BE2C (cell line): Measurements from ENCODE around the gene CTBP1.
A peak's percentile ranks its signal among the peaks of the same experiment; 100 is the strongest.

Experiments used
- DNase-seq: peaks from one replicate; pipeline ENCODE4 v3.0.0-alpha.2; 2020
- H3K27me3 ChIP-seq: fragments of 250-450 bp; sonication (Bioruptor Pico); 2 replicates; pipeline ENCODE4 v1.5.1; 2020; ENCODE audit warnings: mild to moderate bottlenecking
- H3K36me3 ChIP-seq: fragments of 250-450 bp; sonication (Bioruptor Pico); 2 replicates; pipeline ENCODE4 v1.5.1; 2020; ENCODE audit warnings: mild to moderate bottlenecking
- H3K4me1 ChIP-seq: fragments of 250-450 bp; sonication (Bioruptor Pico); 2 replicates; pipeline ENCODE4 v1.5.1; 2020
- H3K4me3 ChIP-seq: 2 replicates; pipeline ENCODE4 v1.5.1; 2011; ENCODE audit warnings: low read depth, low read length
- H3K9me3 ChIP-seq: fragments of 250-450 bp; sonication (Bioruptor Pico); 2 replicates; pipeline ENCODE4 v1.5.1; 2020
- TF ChIP-seq, protein P1 (sequence below): IDR thresholded peaks from 2 replicates; pipeline ENCODE4 v1.5.1; 2012; ENCODE audit warnings: mild to moderate bottlenecking, low read depth, low read length

CTBP1 gene

DNA sequence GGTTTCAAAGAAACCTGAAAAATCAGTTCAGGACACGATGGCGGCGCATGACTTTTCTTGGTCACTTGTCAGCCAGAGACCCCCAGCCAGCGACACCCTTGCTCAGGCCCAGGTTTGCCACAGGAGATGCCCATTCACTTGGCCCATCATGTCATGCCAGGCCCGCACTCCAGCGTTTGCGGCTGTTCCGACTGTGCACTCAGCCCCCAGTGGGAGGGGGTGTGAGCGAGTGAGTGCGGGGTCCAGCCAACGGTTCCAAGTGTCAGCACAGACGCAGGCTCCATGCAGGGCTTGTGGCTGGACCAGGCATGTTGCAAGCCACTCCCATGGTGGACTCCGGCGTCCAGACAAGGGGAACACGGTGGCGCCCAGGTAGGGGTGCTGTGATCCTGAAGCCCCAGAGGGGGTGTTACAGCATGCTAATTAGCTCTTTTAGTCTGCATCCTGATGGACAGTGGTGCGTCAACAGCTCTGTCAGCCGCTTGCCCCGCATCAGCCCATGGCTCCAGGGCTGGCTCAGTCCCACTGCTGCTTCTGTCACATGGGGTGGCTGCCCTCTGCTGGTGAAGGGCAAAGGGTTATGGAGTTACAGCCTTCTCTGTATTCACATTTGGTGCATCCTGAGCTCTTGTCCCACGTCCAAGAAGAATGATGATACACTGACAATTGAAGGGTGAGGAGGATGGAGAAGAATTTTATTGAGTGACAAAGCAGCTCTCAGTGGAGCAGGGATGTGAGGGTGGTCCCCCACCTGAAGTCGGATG lies 37.0 kb upstream of the CTBP1 start:
- Histone ChIP-seq H3K4me1 (no peaks in the 10 kb centered on the region), H3K4me3 (no peak overlapping the region), H3K36me3 (no peaks in the 10 kb centered on the region), H3K27me3 (no peaks in the 10 kb centered on the region), H3K9me3 (no peaks in the 10 kb centered on the region)
- TF ChIP-seq, protein P1, sequence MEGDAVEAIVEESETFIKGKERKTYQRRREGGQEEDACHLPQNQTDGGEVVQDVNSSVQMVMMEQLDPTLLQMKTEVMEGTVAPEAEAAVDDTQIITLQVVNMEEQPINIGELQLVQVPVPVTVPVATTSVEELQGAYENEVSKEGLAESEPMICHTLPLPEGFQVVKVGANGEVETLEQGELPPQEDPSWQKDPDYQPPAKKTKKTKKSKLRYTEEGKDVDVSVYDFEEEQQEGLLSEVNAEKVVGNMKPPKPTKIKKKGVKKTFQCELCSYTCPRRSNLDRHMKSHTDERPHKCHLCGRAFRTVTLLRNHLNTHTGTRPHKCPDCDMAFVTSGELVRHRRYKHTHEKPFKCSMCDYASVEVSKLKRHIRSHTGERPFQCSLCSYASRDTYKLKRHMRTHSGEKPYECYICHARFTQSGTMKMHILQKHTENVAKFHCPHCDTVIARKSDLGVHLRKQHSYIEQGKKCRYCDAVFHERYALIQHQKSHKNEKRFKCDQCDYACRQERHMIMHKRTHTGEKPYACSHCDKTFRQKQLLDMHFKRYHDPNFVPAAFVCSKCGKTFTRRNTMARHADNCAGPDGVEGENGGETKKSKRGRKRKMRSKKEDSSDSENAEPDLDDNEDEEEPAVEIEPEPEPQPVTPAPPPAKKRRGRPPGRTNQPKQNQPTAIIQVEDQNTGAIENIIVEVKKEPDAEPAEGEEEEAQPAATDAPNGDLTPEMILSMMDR: peak; percentile 59
- DNase-seq: peak; percentile 69

DNA sequence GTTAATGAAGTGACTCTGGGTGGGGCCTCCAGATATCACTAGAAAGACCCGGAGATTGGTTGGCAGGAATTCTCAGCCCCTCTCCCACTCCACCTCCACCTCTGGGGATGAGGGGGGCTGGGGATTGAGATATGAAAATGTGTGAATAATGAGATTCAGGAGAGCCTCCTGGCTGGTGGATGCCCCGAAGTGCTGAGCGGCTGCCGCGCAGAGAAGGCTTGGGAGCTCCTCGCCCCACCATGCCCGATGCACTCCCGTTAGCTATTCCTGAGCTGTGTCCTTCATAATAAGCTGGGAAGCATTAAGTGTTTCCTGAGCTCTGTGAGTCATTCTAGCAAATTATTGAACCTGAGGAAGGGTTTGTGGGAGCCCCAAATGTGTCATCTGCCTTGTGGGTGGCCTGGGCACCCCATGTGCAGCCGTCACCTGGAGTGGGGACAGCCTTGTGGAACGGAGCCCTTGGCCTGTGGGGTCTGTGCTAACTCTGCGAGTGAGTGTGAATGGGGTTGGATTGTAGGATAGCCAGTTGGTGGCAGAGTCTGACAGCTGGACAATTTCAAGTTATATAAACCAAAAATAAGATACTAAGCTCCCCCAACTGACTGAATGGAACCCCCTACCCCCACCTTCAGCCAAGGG lies 36.3 kb upstream of the CTBP1 start:
- DNase-seq: no peak
- TF ChIP-seq, protein P1: no peak
- Histone ChIP-seq H3K36me3 (no peaks in the 10 kb centered on the region), H3K4me1 (no peaks in the 10 kb centered on the region), H3K27me3 (no peaks in the 10 kb centered on the region), H3K9me3 (no peaks in the 10 kb centered on the region), H3K4me3 (no peak overlapping the region)

DNA sequence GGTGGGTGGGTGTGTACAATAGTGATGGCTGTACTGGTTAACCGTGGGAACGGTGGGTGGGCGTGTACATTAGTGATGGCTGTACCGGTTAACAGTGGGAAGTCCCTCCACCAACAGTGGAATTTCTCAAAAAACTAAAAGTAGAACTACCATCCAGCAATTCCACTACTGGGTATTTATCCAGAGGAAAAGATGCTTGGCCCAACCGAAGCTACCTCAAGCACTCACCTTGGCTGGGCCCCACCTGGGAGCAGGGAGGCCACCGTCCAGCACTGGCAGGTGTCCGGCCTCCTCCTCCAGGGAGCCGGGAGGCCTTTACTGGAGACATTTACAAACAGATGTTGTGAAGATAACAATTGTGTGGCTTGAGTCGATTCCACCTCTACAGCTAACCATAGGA lies 34.8 kb upstream of the CTBP1 start:
- TF ChIP-seq, protein P1: no peak
- Histone ChIP-seq H3K36me3 (no peaks in the 10 kb centered on the region), H3K4me1 (no peaks in the 10 kb centered on the region), H3K27me3 (no peaks in the 10 kb centered on the region), H3K9me3 (no peaks in the 10 kb centered on the region), H3K4me3 (no peak overlapping the region)
- no peak for DNase-seq

GRCh38 chr4:1279253-1279652 lies 30.3 kb upstream of the CTBP1 start:
- no peaks in the 10 kb centered on the region for H3K27me3 ChIP-seq
- no peaks in the 10 kb centered on the region for H3K36me3 ChIP-seq
- no peaks in the 10 kb centered on the region for H3K4me1 ChIP-seq
- H3K4me3 ChIP-seq: no peak overlapping the region
- H3K9me3 ChIP-seq: no peaks in the 10 kb centered on the region
- TF ChIP-seq, protein P1: no peak
- no peak for DNase-seq

DNA sequence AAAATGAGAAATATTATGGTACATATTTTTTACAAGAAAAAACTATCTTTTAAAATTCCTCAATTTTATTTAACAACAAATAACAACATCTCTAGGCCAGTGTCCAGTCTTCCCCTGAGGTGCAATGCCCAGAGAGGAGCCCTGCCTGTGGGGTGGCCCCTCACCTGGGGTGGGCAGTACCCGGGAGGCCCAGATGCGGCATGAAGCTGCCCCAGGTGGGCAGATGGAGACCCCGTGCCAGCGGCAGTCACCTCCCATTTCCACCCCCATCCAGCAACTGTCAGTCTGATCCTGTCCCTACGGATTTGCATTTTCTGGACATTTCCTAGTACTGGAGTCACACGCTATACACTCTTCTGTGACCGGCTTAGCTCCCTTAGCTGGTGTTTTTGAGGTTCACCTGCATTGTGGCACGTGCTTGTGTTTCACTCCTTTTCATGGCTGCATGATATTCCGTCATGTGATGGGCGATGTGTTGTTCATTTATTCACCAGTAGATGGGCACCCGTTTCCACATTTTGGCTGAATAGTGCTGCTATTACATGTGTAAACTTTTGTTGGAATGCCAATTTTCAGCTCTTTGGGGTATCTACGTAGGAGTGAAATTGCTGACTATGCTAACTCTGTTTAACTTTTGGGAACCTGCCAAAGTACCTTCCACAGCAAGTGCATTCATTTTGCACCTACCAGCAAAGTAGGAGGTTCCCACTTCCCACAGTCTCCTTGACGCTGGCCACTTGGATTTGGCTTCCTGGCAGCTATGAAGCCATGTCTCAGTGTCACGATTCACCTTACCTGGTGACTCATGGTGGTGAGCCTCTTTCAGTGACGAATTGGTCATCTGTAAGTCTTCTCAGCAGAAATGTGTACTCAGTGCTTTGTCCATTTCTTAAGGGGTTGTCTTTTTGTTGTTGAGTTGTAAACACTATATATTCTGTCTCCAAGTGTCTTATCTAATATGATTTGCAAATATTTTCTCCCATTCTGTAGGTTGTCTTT lies 29.0 kb upstream of the CTBP1 start:
- no peak for DNase-seq
- TF ChIP-seq, protein P1: no peak

More for the DNA sequence above, 29.0 kb upstream of the CTBP1 start:
- Histone ChIP-seq H3K4me1 (no peaks in the 10 kb centered on the region), H3K4me3 (no peak overlapping the region), H3K9me3 (no peaks in the 10 kb centered on the region), H3K36me3 (no peaks in the 10 kb centered on the region), H3K27me3 (no peaks in the 10 kb centered on the region)
